ENCODE measurements around the gene DMBX1. TPM values are rescaled to one million over a fixed set of nuclear protein-coding genes. Genes with fewer than 3 reads are reported as not detected.
A peak's percentile ranks its signal among the peaks of the same experiment; 100 is the strongest.

The DMBX1 gene
- total and polyA plus RNA-seq, 9 of the 15 experiments (the other 6 are each of a cell fraction or from before 2014, with no cell fraction given) = 0.25 to 4.3 (median 1.0) TPM

- H3K9me3 ChIP-seq (replicated peaks; ENCODE audit: control insufficient read depth, insufficient read depth, low read depth, low read length) = no peaks in the 10 kb centered on the region
- intact Hi-C loops (cut with micrococcal nuclease) = no loop called here
- ChIA-PET POLR2A (interaction anchor here (0.6 to 1.7 kb wide), 8 partner anchors 11 to 136 kb away, joined by 3 to 5 read pairs (median 3); partner anchors contain the start of gene MKNK1), CTCF (ENCODE audit: low intra/inter-chr PET ratio) (interaction anchor here (0.6 to 1.5 kb wide), 5 partner anchors 15 to 192 kb away, joined by 3 to 10 read pairs (median 3); no protein-coding TSS in a partner anchor)
- TF ChIP-seq NONO (IDR thresholded peaks at IDR 0.05; ENCODE audit: low read depth in 2 of 2, low read length in 1 of 2) (no peak), SNRNP70 (optimal IDR thresholded peaks at IDR 0.05; ENCODE audit: low read depth, low read length) (no peak), C11orf30 (IDR thresholded peaks at IDR 0.05; ENCODE audit: low read depth) (no peak), ID3 (CRISPR knock-in tag; IDR thresholded peaks at IDR 0.05) (no peak), ID3 (tag; IDR thresholded peaks at IDR 0.05) (0 out of 2 replicates have a peak, but pooled peaks have one; percentile 45), NR2C2 (CRISPR knock-in tag; IDR thresholded peaks at IDR 0.05) (peak; percentile 85), NR2C2 (tag; IDR thresholded peaks at IDR 0.05) (peak; percentile 36; the same call in 1 of the 2 replicates), NR2C1 (IDR thresholded peaks at IDR 0.05) (peak; percentile 82), NR2C1 (tag; IDR thresholded peaks at IDR 0.05) (peak; percentile 81), CC2D1A (IDR thresholded peaks at IDR 0.05) (no peak), ZBTB33 (CRISPR knock-in tag; IDR thresholded peaks at IDR 0.05) (peak; percentile 85), HNRNPH1 (optimal IDR thresholded peaks at IDR 0.05; ENCODE audit: low read depth, low read length) (no peak), CCNT2 (IDR thresholded peaks at IDR 0.05; ENCODE audit: borderline replicate concordance, extremely low read depth, insufficient read length, low read depth, low read length) (peak; percentile 8)
- no peak overlapping the region for H3K9ac ChIP-seq (ENCODE audit: insufficient read depth in 1 of 2, low read depth in 2 of 2, low read length in 2 of 2)
- BruUV-seq (replicated peaks) = no TSS peak
- H2AFZ ChIP-seq (ENCODE audit: low read depth, low read length) = no peak overlapping the region
- no peaks in the 10 kb centered on the region for H3K27me3 ChIP-seq (ENCODE audit: control insufficient read depth in 2 of 2, insufficient read depth in 2 of 2, low read length in 2 of 2)
- no peak overlapping the region for H3K4me2 ChIP-seq (ENCODE audit: insufficient read depth, low read length)
- no peaks in the 10 kb centered on the region for H3K36me3 ChIP-seq (ENCODE audit: control insufficient read depth, insufficient read depth, low read length)
- H3K79me2 ChIP-seq (ENCODE audit: control insufficient read depth, insufficient read depth, low read length) = no peaks in the 10 kb centered on the region
- WGBS (ENCODE audit: insufficient coverage, low coverage, missing lambda C conversion rate) = 53% methylated on average over 32 of the region's 71 CpGs
- no peak for ATAC-seq
- H3K4me1 ChIP-seq (replicated peaks in 1 of 2; ENCODE audit: control insufficient read depth in 2 of 2, insufficient read depth in 2 of 2, low read length in 2 of 2) = peaks cover 3 to 14% of the 10 kb centered on the region in 2 experiments; a peak in 3 of 5 replicates
- no peaks in the 10 kb centered on the region for H3K9me1 ChIP-seq (ENCODE audit: control insufficient read depth, insufficient read depth, low read length)
- FAIRE-seq = no peak
- no peak for DNase-seq (ENCODE audit: extremely low read depth in 1 of 4, low spot score in 3 of 4)
- in situ Hi-C loops (cut with MboI) = no loop called here
- H3K4me3 ChIP-seq = no peak overlapping the region
- no peaks in the 10 kb centered on the region for H4K20me1 ChIP-seq (replicated peaks; ENCODE audit: control insufficient read depth, insufficient read depth, low read length)
- H3K27ac ChIP-seq (ENCODE audit: extremely low read depth, low read depth, low read length) = no peak overlapping the region
Measured at GRCh38 chr1:46533179-46533864, 43.7 kb downstream of the DMBX1 start.
